PC-9 (cell line): Measurements from ENCODE around the gene LRP1B.

Source experiments
- EZH2 ChIP-seq: fragments of 200-600 bp; sonication (generic); IDR thresholded peaks from 2 replicates; pipeline ENCODE4 v1.8.0; 2017; ENCODE audit warnings: antibody characterized with exemption, low read depth
- TF ChIP-seq, protein P1 (sequence below): fragments of 200-600 bp; sonication (generic); conservative IDR thresholded peaks from 2 replicates; pipeline ENCODE4 v1.6.1; 2017; ENCODE audit warnings: mixed run types, antibody characterized with exemption, mild to moderate bottlenecking, moderate library complexity

DNA sequence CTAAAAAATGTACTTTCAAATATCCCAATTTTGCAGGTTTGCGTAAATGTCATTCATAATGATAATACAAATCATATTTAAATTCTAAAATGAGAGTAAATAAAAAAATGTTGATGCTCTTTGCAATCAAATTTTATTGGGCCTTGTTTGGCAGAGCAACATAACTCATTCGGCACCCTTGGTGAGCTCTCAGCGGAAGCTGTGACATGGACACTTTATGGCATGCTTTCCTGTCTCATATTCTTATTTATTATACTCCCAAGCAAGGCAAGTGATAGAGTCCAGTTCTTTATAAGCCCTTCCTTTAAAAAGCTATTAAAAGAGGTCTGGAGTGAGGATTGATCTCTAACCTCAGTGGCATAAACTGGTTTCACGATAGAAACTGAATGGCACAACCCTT lies 1857.4 kb downstream of the LRP1B start:
- TF ChIP-seq, protein P1, sequence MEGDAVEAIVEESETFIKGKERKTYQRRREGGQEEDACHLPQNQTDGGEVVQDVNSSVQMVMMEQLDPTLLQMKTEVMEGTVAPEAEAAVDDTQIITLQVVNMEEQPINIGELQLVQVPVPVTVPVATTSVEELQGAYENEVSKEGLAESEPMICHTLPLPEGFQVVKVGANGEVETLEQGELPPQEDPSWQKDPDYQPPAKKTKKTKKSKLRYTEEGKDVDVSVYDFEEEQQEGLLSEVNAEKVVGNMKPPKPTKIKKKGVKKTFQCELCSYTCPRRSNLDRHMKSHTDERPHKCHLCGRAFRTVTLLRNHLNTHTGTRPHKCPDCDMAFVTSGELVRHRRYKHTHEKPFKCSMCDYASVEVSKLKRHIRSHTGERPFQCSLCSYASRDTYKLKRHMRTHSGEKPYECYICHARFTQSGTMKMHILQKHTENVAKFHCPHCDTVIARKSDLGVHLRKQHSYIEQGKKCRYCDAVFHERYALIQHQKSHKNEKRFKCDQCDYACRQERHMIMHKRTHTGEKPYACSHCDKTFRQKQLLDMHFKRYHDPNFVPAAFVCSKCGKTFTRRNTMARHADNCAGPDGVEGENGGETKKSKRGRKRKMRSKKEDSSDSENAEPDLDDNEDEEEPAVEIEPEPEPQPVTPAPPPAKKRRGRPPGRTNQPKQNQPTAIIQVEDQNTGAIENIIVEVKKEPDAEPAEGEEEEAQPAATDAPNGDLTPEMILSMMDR: no peak
- TF ChIP-seq EZH2: no peak
